BLaER1 treated with 17β-estradiol and CSF1 and Interleukin-3, amounts not matched to agents 10 nM and 100 nM (cell line): ENCODE results near the gene ADCY9.

Experiments
- H3K27ac ChIP-seq, 11 experiments: shearing (Covaris generic); formaldehyde crosslinking; 2 replicates each; pipeline ENCODE4 v1.8.1; 2022
- H3K27me3 ChIP-seq, 11 experiments: shearing (Covaris generic); formaldehyde crosslinking; 2 replicates each; pipeline ENCODE4 v1.8.1; 2022
- H3K36me3 ChIP-seq, 11 experiments: shearing (Covaris generic); formaldehyde crosslinking; 2 replicates each; pipeline ENCODE4 v1.8.1; 2022
- H3K4me1 ChIP-seq, 10 experiments: shearing (Covaris generic); formaldehyde crosslinking; 2 replicates each; pipeline ENCODE4 v1.8.1; 2022
- H3K4me2 ChIP-seq, 11 experiments: shearing (Covaris generic); formaldehyde crosslinking; 2 replicates each; pipeline ENCODE4 v1.8.1; 2022
- H3K4me3 ChIP-seq, 10 experiments: shearing (Covaris generic); formaldehyde crosslinking; 2 replicates each; pipeline ENCODE4 v1.8.1; 2022
- H3K9ac ChIP-seq, 11 experiments: shearing (Covaris generic); formaldehyde crosslinking; 2 replicates each; pipeline ENCODE4 v1.8.1; 2022
- H3K9me3 ChIP-seq, 11 experiments: shearing (Covaris generic); formaldehyde crosslinking; replicated peaks in 1 of 11; 2 replicates each; pipeline ENCODE4 v1.8.1; 2022
- H4K20me1 ChIP-seq, 11 experiments: shearing (Covaris generic); formaldehyde crosslinking; 2 replicates each; pipeline ENCODE4 v1.8.1; 2022
- Cebpa-rat ChIP-seq, 11 experiments: shearing (Covaris generic); IDR thresholded peaks; 2 replicates each; pipeline ENCODE4 v1.8.1; 2022

The ADCY9 gene

GRCh38 chr16:4093495-4094126 is 22.6 kb downstream of the ADCY9 start:
- Histone ChIP-seq H4K20me1 (peaks cover 19 to 99% (median 65%) of the 10 kb centered on the region in 11 experiments; a peak in 19 of 22 replicates), H3K9ac (no peak overlapping the region), H3K4me2 (peak overlapping the region in 1 of 11 experiments; percentile 0; a peak in 1 of 22 replicates), H3K4me3 (no peak overlapping the region), H3K27me3 (no peaks in the 10 kb centered on the region), H3K36me3 (peaks cover 0 to 54% (median 35%) of the 10 kb centered on the region in 11 experiments; a peak in 16 of 22 replicates), H3K4me1 (peaks cover 52 to 98% (median 79%) of the 10 kb centered on the region in 10 experiments), H3K9me3 (no peaks in the 10 kb centered on the region), H3K27ac (no peak overlapping the region)
- TF ChIP-seq Cebpa-rat (IDR thresholded peaks at IDR 0.05): no peak

DNA sequence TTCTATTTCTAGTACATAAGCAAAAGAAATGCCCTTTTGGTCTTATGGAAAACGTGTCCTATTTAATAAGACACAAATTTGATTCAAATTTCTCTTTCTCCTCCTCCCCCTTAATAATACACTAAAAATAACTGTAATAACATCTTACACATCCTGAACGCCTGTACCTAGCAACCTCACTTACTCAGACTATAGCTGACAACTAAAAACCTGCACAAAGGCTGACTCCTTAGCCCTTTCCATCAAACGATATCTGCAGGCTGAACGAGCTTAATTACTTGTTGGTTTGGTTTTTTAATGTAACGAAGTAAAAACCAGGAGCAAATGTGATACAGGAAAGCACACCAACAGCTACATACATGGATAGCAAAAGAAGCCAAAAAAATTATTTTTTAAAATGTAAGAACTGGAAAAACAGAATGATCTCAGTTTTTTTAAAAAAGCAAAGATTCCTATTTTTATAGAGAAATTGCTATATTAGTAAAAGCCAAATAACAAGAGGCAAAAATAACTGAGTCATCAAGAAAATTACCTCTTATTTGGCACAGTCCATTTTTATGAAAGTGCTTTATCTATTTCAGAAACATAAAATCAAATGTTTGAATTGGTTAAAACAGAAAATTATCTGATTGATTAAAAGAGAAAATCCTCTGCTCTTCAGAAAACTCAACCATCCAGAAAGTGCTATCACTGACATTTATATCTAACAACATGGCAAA is 23.5 kb downstream of the ADCY9 start:
- H3K27me3 ChIP-seq: no peaks in the 10 kb centered on the region
- peaks cover 0 to 46% (median 28%) of the 10 kb centered on the region in 11 experiments; a peak in 15 of 22 replicates for H3K36me3 ChIP-seq
- H3K4me1 ChIP-seq: peaks cover 60 to 98% (median 82%) of the 10 kb centered on the region in 10 experiments
- H3K27ac ChIP-seq: no peak overlapping the region
- H3K9ac ChIP-seq: no peak overlapping the region
- H3K9me3 ChIP-seq: no peaks in the 10 kb centered on the region
- H4K20me1 ChIP-seq: peaks cover 19 to 99% (median 56%) of the 10 kb centered on the region in 11 experiments; a peak in 19 of 22 replicates
- peak overlapping the region in 1 of 11 experiments; percentile 9; a peak in 3 of 22 replicates for H3K4me2 ChIP-seq
- no peak overlapping the region for H3K4me3 ChIP-seq
- TF ChIP-seq Cebpa-rat (IDR thresholded peaks at IDR 0.05): no peak

GRCh38 chr16:4091240-4092012 is 24.8 kb downstream of the ADCY9 start:
- H3K4me1 ChIP-seq: peaks cover 63 to 99% (median 84%) of the 10 kb centered on the region in 10 experiments
- H4K20me1 ChIP-seq: peaks cover 15 to 97% (median 47%) of the 10 kb centered on the region in 11 experiments; a peak in 18 of 22 replicates
- no peak for TF ChIP-seq Cebpa-rat (IDR thresholded peaks at IDR 0.05)
- H3K4me2 ChIP-seq: peak overlapping the region; percentile 56 to 93 (median 77)
- no peaks in the 10 kb centered on the region for H3K27me3 ChIP-seq
- H3K4me3 ChIP-seq: no peak overlapping the region
- H3K27ac ChIP-seq: peak overlapping the region in 3 of 11 experiments; percentile 49 to 57 (median 53); a peak in 4 of 22 replicates
- peaks cover 0 to 53% (median 35%) of the 10 kb centered on the region in 11 experiments; a peak in 17 of 22 replicates for H3K36me3 ChIP-seq
- no peaks in the 10 kb centered on the region for H3K9me3 ChIP-seq
- H3K9ac ChIP-seq: peak overlapping the region in 3 of 11 experiments; percentile 9 to 66 (median 20); a peak in 2 of 22 replicates

GRCh38 chr16:4090351-4090851 is 25.8 kb downstream of the ADCY9 start:
- Histone ChIP-seq H3K4me2 (peak overlapping the region; percentile 56 to 93 (median 77)), H3K4me1 (peaks cover 53 to 98% (median 77%) of the 10 kb centered on the region in 10 experiments), H4K20me1 (peaks cover 18 to 97% (median 52%) of the 10 kb centered on the region in 11 experiments; a peak in 17 of 22 replicates), H3K27me3 (no peaks in the 10 kb centered on the region), H3K4me3 (peak overlapping the region in 2 of 10 experiments; percentile 14 to 33; a peak in 3 of 20 replicates), H3K27ac (peak overlapping the region; percentile 9 to 65 (median 52); a peak in 19 of 22 replicates), H3K9ac (peak overlapping the region in 10 of 11 experiments; percentile 2 to 67 (median 48); a peak in 17 of 22 replicates), H3K9me3 (no peaks in the 10 kb centered on the region), H3K36me3 (peaks cover 0 to 63% (median 45%) of the 10 kb centered on the region in 11 experiments; a peak in 19 of 22 replicates)
- no peak for TF ChIP-seq Cebpa-rat (IDR thresholded peaks at IDR 0.05)

DNA sequence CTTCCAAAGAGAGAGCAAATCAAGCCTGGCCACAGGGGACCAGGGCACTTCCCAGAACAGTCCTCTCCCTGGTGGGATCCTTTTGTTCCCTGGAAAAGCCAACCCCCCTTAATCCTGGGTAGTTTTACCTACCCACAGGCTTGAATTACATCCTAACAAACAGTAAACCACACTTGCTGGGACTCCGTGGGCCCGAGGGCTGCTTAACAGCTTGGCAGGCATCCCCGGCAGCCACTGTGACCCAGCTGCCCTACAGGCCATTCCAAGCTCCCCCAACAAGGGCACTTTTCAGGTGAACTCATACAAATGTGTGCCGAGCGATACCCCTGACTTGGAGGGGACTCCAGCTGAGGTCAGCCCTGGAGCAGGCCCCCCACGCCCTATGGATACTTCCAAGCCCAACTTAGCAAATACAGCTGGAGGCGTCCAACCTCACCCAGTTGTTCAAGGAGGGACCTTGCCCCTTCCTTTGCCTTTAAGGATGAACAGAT is 26.4 kb downstream of the ADCY9 start:
- Histone ChIP-seq H3K27ac (peak overlapping the region; percentile 9 to 65 (median 52); a peak in 18 of 22 replicates), H3K9ac (peak overlapping the region in 8 of 11 experiments; percentile 24 to 66 (median 48); a peak in 12 of 22 replicates), H3K4me1 (peaks cover 49 to 93% (median 77%) of the 10 kb centered on the region in 10 experiments), H3K4me2 (peak overlapping the region; percentile 56 to 93 (median 77)), H3K27me3 (no peaks in the 10 kb centered on the region), H3K36me3 (peaks cover 0 to 65% (median 50%) of the 10 kb centered on the region in 11 experiments; a peak in 19 of 22 replicates), H3K4me3 (peak overlapping the region in 1 of 10 experiments; percentile 33; a peak in 1 of 20 replicates), H3K9me3 (no peaks in the 10 kb centered on the region), H4K20me1 (peaks cover 18 to 97% (median 52%) of the 10 kb centered on the region in 11 experiments; a peak in 17 of 22 replicates)
- TF ChIP-seq Cebpa-rat (IDR thresholded peaks at IDR 0.05): no peak

DNA sequence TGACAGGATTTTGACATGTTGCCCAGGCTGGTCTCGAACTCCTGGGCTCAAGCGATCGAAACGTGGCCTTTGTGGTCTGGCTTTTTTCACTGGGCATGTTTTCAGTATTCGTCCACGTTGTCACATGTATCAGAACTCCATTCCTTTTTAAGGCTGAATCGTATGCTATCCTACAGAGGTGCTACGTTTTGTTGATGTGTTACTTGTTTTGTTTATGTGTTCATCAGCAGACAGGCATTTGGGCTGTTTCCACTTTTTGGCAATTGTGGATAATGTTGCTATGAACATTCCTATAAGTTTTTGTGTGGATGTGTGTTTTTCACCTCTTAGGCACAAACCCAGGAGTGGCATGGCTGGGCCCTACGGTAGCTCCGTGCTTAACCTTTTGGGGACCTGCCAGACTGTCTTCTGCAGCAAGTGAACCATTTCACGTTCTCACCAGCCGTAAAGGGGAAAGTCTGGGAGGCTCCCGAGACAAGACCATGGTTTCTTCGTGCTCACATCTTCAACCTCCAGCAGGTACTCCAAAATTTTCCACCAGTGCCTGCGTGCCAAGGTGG is 26.9 kb downstream of the ADCY9 start:
- H3K27ac ChIP-seq: peak overlapping the region in 5 of 11 experiments; percentile 38 to 65 (median 58); a peak in 6 of 22 replicates
- H3K4me3 ChIP-seq: no peak overlapping the region
- H3K27me3 ChIP-seq: no peaks in the 10 kb centered on the region
- H3K9ac ChIP-seq: peak overlapping the region in 3 of 11 experiments; percentile 2 to 52 (median 44); a peak in 2 of 22 replicates
- H3K9me3 ChIP-seq: no peaks in the 10 kb centered on the region
- TF ChIP-seq Cebpa-rat (IDR thresholded peaks at IDR 0.05): no peak
- peaks cover 13 to 97% (median 48%) of the 10 kb centered on the region in 11 experiments; a peak in 17 of 22 replicates for H4K20me1 ChIP-seq
- peaks cover 0 to 65% (median 52%) of the 10 kb centered on the region in 11 experiments; a peak in 19 of 22 replicates for H3K36me3 ChIP-seq
- H3K4me1 ChIP-seq: peaks cover 49 to 88% (median 75%) of the 10 kb centered on the region in 10 experiments
- H3K4me2 ChIP-seq: peak overlapping the region in 10 of 11 experiments; percentile 66 to 89 (median 76); a peak in 20 of 22 replicates

DNA sequence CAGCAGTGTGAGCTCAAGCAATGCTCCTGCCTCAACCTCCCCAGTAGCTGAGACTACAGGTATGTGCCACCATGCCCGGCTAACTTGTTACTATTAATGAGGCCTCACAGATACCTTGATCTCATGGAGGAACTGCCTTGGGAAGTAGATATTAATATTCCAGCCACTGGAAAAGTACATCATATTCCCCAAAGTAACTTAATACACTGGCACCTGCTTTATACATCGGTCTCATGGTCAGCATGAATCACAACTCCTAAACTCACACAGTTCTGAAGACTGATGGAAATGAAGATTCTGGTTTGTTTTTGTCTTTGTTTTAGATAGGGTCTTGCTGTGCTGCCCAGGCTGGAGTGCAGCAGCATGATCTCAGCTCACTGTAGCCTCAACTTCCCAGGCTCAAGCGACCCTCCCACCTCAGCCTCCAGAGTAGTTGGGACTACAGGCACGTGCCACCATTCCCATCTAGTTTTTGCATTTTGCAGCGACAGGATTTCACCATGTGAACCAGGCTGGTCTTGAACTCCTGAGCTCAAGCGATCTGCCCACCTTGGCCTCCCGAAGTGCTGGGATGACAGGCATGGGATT is 28.2 kb downstream of the ADCY9 start:
- H3K27me3 ChIP-seq: no peaks in the 10 kb centered on the region
- peak overlapping the region in 3 of 10 experiments; percentile 10 to 48 (median 21); a peak in 5 of 20 replicates for H3K4me3 ChIP-seq
- peaks cover 0 to 3% (median 0%) of the 10 kb centered on the region in 11 experiments; a peak in 1 of 22 replicates for H3K9me3 ChIP-seq
- H4K20me1 ChIP-seq: peaks cover 9 to 97% (median 48%) of the 10 kb centered on the region in 11 experiments; a peak in 17 of 22 replicates
- TF ChIP-seq Cebpa-rat (IDR thresholded peaks at IDR 0.05): no peak
- peak overlapping the region in 9 of 11 experiments; percentile 28 to 56 (median 46); a peak in 15 of 22 replicates for H3K9ac ChIP-seq
- peaks cover 49 to 79% (median 68%) of the 10 kb centered on the region in 10 experiments for H3K4me1 ChIP-seq
- H3K27ac ChIP-seq: peak overlapping the region in 9 of 11 experiments; percentile 32 to 64 (median 45); a peak in 16 of 22 replicates
- peak overlapping the region; percentile 49 to 86 (median 76) for H3K4me2 ChIP-seq
- peaks cover 0 to 63% (median 48%) of the 10 kb centered on the region in 11 experiments; a peak in 19 of 22 replicates for H3K36me3 ChIP-seq
